ENCODE data around the gene GAB2. TPM values are rescaled to one million over a fixed set of nuclear protein-coding genes. Genes with fewer than 3 reads are reported as not detected.
A peak's percentile ranks its signal among the peaks of the same experiment; 100 is the strongest.

Gene GAB2
- total and polyA plus RNA-seq, 2 of the 13 experiments (the other 11 are each of a cell fraction or from before 2014, with no cell fraction given), result 4.1 to 8.6 TPM

DNA sequence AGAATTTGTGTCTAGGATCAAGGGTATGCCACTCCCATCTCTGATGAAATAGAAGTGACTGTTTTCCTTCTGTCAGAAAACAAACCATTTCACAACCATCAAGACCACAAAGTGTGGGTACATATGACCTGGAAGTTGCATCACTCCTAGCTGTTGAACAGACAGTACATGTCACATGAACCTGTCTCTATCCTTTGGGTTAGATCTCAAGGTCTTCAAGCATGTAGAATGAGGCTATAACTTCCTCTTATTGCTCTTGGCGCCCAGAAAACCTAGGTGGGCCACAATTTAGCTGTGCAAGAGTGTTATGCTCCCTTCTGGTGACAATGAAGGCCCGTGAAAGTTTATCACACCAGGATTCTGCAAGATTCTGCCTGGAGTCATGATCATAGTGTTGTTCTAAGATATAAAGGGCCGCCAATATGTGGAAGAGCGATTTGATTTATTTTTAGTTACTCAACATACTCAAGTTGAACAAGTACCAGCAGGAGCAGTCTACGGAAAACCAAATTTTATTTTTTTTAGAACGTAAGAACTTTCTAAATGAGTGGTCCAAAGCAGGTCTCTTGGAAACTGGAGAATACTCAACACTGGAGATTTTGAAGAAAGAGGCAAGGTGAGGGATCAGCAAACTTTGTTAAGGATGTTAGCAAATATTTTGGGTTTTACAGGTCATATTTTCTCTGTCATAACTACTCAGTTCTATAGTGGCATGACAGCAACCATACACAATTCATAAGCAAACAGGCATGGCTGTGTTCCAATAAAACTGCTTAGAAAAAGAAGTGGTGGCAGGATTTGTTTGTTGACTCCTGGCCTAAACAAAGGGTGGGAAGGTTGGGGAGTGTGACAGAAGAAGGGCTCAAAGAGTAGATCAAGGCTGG, 127.1 kb downstream of the GAB2 start (continued):
- TF ChIP-seq, protein P1, sequence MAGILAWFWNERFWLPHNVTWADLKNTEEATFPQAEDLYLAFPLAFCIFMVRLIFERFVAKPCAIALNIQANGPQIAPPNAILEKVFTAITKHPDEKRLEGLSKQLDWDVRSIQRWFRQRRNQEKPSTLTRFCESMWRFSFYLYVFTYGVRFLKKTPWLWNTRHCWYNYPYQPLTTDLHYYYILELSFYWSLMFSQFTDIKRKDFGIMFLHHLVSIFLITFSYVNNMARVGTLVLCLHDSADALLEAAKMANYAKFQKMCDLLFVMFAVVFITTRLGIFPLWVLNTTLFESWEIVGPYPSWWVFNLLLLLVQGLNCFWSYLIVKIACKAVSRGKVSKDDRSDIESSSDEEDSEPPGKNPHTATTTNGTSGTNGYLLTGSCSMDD (CRISPR knock-in tag; IDR thresholded peaks at IDR 0.05), result no peak
- TF ChIP-seq ELF4 (CRISPR knock-in tag; IDR thresholded peaks at IDR 0.05; ENCODE audit: borderline replicate concordance) (no peak), ARID4A (CRISPR knock-in tag; IDR thresholded peaks at IDR 0.05; ENCODE audit: borderline replicate concordance) (peak; percentile 76; the same call in 1 of the 2 replicates), ZNF101 (CRISPR knock-in tag; IDR thresholded peaks at IDR 0.05; ENCODE audit: borderline replicate concordance, low read depth) (peak; percentile 46; the same call in 1 of the 2 replicates), MAF1 (CRISPR knock-in tag; IDR thresholded peaks at IDR 0.05; ENCODE audit: borderline replicate concordance) (no peak), KDM3A (CRISPR knock-in tag; IDR thresholded peaks at IDR 0.05; ENCODE audit: low read depth) (peak; percentile 94), SMARCC2 (IDR thresholded peaks at IDR 0.05) (peak; percentile 66; the same call in 1 of the 2 replicates), ZNF264 (CRISPR knock-in tag; IDR thresholded peaks at IDR 0.05) (peak; percentile 93), EEA1 (CRISPR knock-in tag; IDR thresholded peaks at IDR 0.05; ENCODE audit: borderline replicate concordance) (no peak), FOXA1 (IDR thresholded peaks at IDR 0.05) (no peak), FOXA1 (CRISPR knock-in tag; IDR thresholded peaks at IDR 0.05) (peak; percentile 97), ZNF556 (CRISPR knock-in tag; IDR thresholded peaks at IDR 0.05; ENCODE audit: borderline replicate concordance) (peak; percentile 93), GABPA (IDR thresholded peaks at IDR 0.05; ENCODE audit: low read depth, low read length) (no peak), GABPA (CRISPR knock-in tag; IDR thresholded peaks at IDR 0.05; ENCODE audit: low read depth) (peak; percentile 80), HCFC1 (IDR thresholded peaks at IDR 0.05; ENCODE audit: low read depth, low read length) (no peak), SMAD3 (CRISPR knock-in tag; IDR thresholded peaks at IDR 0.05) (peak; percentile 99), MAX (IDR thresholded peaks at IDR 0.05) (peak; percentile 76), PHF5A (CRISPR knock-in tag; IDR thresholded peaks at IDR 0.05; ENCODE audit: low read depth, unreplicated experiment) (peak; percentile 93), ZNF136 (CRISPR knock-in tag; IDR thresholded peaks at IDR 0.05; ENCODE audit: low read depth) (no peak)
- TF ChIP-seq, protein P2, sequence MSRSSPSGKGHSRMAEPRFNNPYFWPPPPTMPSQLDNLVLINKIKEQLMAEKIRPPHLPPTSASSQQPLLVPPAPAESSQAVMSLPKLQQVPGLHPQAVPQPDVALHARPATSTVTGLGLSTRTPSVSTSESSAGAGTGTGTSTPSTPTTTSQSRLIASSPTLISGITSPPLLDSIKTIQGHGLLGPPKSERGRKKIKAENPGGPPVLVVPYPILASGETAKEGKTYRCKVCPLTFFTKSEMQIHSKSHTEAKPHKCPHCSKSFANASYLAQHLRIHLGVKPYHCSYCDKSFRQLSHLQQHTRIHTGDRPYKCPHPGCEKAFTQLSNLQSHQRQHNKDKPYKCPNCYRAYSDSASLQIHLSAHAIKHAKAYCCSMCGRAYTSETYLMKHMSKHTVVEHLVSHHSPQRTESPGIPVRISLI (CRISPR knock-in tag; IDR thresholded peaks at IDR 0.05; ENCODE audit: borderline replicate concordance), result peak; percentile 75; the same call in 1 of the 2 replicates
- TF ChIP-seq, protein P3, sequence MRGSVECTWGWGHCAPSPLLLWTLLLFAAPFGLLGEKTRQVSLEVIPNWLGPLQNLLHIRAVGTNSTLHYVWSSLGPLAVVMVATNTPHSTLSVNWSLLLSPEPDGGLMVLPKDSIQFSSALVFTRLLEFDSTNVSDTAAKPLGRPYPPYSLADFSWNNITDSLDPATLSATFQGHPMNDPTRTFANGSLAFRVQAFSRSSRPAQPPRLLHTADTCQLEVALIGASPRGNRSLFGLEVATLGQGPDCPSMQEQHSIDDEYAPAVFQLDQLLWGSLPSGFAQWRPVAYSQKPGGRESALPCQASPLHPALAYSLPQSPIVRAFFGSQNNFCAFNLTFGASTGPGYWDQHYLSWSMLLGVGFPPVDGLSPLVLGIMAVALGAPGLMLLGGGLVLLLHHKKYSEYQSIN (CRISPR knock-in tag; IDR thresholded peaks at IDR 0.05; ENCODE audit: borderline replicate concordance), result no peak
- TF ChIP-seq, protein P4, sequence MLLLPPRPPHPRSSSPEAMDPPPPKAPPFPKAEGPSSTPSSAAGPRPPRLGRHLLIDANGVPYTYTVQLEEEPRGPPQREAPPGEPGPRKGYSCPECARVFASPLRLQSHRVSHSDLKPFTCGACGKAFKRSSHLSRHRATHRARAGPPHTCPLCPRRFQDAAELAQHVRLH (CRISPR knock-in tag; IDR thresholded peaks at IDR 0.05; ENCODE audit: borderline replicate concordance, low read depth), result peak; percentile 99
